DND-41 (cell line): ENCODE data around the gene HIC1.

Experiments used
- ATAC-seq: fragments of 200-7000 bp; cut with Tn5 transposase; 3 replicates; pipeline ENCODE4 v1.9.1; 2021; ENCODE audit warnings: low read depth; ENCODE audit not compliant: insufficient read depth
- DNase-seq: peaks from one replicate; pipeline ENCODE4 v3.0.0-alpha.2; 2020
- H2AFZ ChIP-seq: 2 replicates; pipeline ENCODE4 v1.6.0; 2012; ENCODE audit warnings: low read depth, low read length
- H3K27ac ChIP-seq: 2 replicates; pipeline ENCODE4 v1.5.1; 2012; ENCODE audit warnings: low read length, inconsistent platforms
- H3K27me3 ChIP-seq: fragments of 200-600 bp; sonication (generic); 2 replicates; pipeline ENCODE4 v1.6.0; 2012; ENCODE audit warnings: low read length, mild to moderate bottlenecking, inconsistent platforms; ENCODE audit not compliant: insufficient read depth, poor library complexity
- H3K36me3 ChIP-seq: 2 replicates; pipeline ENCODE4 v1.5.1; 2012; ENCODE audit warnings: low read length, inconsistent platforms; ENCODE audit not compliant: insufficient read depth
- H3K4me1 ChIP-seq: 2 replicates; pipeline ENCODE4 v1.5.1; 2012; ENCODE audit warnings: mild to moderate bottlenecking, low read length; ENCODE audit not compliant: insufficient read depth
- H3K4me2 ChIP-seq: 2 replicates; pipeline ENCODE4 v1.6.0; 2012; ENCODE audit warnings: mild to moderate bottlenecking, moderate library complexity, low read length, inconsistent platforms; ENCODE audit not compliant: insufficient read depth
- H3K4me3 ChIP-seq, 2 experiments: fragments of 200-600 bp in 1 of 2; shearing (Covaris generic) in 1 of 2; 2 replicates each; pipeline ENCODE4 v1.5.1; 2012 to 2016; ENCODE audit warnings: inconsistent platforms in 2 of 2, low read length in 2 of 2, mild to moderate bottlenecking in 2 of 2, low read depth in 1 of 2, moderate library complexity in 1 of 2
- H3K79me2 ChIP-seq: 2 replicates; pipeline ENCODE4 v1.6.0; 2012; ENCODE audit warnings: low read length, inconsistent platforms; ENCODE audit not compliant: insufficient read depth
- H3K9ac ChIP-seq: 2 replicates; pipeline ENCODE4 v1.6.0; 2012; ENCODE audit warnings: low read depth, mild to moderate bottlenecking, inconsistent platforms, low read length, moderate library complexity
- H3K9me3 ChIP-seq: 2 replicates; pipeline ENCODE4 v1.5.1; 2012; ENCODE audit warnings: low read length, moderate library complexity, mild to moderate bottlenecking, inconsistent platforms; ENCODE audit not compliant: insufficient read depth, severe bottlenecking
- H4K20me1 ChIP-seq: 2 replicates; pipeline ENCODE4 v1.6.0; 2012; ENCODE audit warnings: low read length; ENCODE audit not compliant: insufficient read depth
- EZH2 ChIP-seq: IDR thresholded peaks from 3 replicates; pipeline ENCODE4 v1.6.1; 2012; ENCODE audit warnings: borderline replicate concordance, low read depth, mild to moderate bottlenecking, moderate library complexity, low read length, inconsistent platforms; ENCODE audit not compliant: severe bottlenecking
- TF ChIP-seq, protein P1 (sequence below): IDR thresholded peaks from 2 replicates; pipeline ENCODE4 v1.5.1; 2012; ENCODE audit warnings: borderline replicate concordance, low read length, moderate library complexity, mild to moderate bottlenecking; ENCODE audit not compliant: poor library complexity, severe bottlenecking; ENCODE audit errors: extremely low read depth

HIC1 gene

DNA sequence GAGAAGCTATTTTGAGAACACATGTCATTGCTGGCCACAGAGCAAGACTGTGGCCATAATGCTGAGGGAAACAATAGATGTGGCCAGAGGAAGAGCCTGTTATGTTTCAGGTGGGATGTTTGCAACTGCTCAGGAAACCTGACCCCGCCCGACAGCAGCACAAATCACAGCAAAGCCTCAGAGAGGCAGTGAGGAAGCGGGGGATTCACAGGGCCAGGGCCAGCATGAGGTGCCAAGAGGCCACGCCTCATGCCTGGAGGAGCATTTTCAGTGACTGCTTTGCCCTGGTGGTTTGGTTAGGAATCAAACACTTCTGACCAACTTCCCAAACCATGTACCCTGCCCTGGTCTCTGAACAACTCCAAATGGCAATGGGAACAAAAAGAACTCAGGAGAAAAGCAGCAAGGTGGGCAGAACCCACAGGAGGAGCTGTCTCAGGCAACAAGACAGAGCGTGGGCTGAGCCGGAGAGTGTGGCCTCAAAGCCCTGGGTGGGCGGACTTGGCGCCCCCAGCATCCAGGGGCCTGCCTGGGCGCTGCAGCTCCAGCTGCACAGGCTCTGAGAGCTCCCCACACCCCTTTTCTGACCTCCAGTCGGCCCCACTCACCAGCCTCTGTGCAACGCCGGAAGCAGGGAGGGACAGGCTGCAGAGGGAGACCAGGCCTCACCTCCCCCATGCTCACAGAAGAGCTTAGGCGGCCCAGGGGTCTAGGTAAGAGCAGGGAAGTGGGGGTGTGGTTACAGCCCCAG is 20.6 kb downstream of the HIC1 start:
- H3K4me2 ChIP-seq = no peak overlapping the region

GRCh38 chr17:2076087-2076984 is 21.4 kb downstream of the HIC1 start:
- DNase-seq = no peak
- ATAC-seq = no peak
- Histone ChIP-seq H3K4me1 (no peaks in the 10 kb centered on the region), H3K27ac (no peak overlapping the region), H3K4me3 (no peak overlapping the region), H3K4me2 (no peak overlapping the region), H3K27me3 (no peaks in the 10 kb centered on the region), H3K79me2 (no peaks in the 10 kb centered on the region), H4K20me1 (no peaks in the 10 kb centered on the region), H3K9me3 (no peaks in the 10 kb centered on the region), H3K9ac (no peak overlapping the region), H2AFZ (no peak overlapping the region), H3K36me3 (peaks cover 74% of the 10 kb centered on the region)
- TF ChIP-seq, protein P1, sequence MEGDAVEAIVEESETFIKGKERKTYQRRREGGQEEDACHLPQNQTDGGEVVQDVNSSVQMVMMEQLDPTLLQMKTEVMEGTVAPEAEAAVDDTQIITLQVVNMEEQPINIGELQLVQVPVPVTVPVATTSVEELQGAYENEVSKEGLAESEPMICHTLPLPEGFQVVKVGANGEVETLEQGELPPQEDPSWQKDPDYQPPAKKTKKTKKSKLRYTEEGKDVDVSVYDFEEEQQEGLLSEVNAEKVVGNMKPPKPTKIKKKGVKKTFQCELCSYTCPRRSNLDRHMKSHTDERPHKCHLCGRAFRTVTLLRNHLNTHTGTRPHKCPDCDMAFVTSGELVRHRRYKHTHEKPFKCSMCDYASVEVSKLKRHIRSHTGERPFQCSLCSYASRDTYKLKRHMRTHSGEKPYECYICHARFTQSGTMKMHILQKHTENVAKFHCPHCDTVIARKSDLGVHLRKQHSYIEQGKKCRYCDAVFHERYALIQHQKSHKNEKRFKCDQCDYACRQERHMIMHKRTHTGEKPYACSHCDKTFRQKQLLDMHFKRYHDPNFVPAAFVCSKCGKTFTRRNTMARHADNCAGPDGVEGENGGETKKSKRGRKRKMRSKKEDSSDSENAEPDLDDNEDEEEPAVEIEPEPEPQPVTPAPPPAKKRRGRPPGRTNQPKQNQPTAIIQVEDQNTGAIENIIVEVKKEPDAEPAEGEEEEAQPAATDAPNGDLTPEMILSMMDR = no peak
- TF ChIP-seq EZH2 = no peak

More for the DNA sequence above, 20.6 kb downstream of the HIC1 start:
- H3K9ac ChIP-seq = no peak overlapping the region
- H3K4me1 ChIP-seq = no peaks in the 10 kb centered on the region
- H3K9me3 ChIP-seq = no peaks in the 10 kb centered on the region
- H4K20me1 ChIP-seq = no peaks in the 10 kb centered on the region
- TF ChIP-seq, protein P1 = no peak
- no peak for TF ChIP-seq EZH2
- H3K27me3 ChIP-seq = no peaks in the 10 kb centered on the region
- DNase-seq (no peak), ATAC-seq (no peak)
- no peak overlapping the region for H3K27ac ChIP-seq
- no peak overlapping the region for H2AFZ ChIP-seq
- no peak overlapping the region for H3K4me3 ChIP-seq
- no peaks in the 10 kb centered on the region for H3K79me2 ChIP-seq
- H3K36me3 ChIP-seq = peaks cover 76% of the 10 kb centered on the region

- H3K9me3 ChIP-seq = no peaks in the 10 kb centered on the region
- no peak overlapping the region for H3K9ac ChIP-seq
- H3K79me2 ChIP-seq = no peaks in the 10 kb centered on the region
- no peaks in the 10 kb centered on the region for H3K4me1 ChIP-seq
- ATAC-seq = no peak
- H3K4me3 ChIP-seq = no peak overlapping the region
- H2AFZ ChIP-seq = no peak overlapping the region
- no peak overlapping the region for H3K27ac ChIP-seq
- H3K36me3 ChIP-seq = peaks cover 74% of the 10 kb centered on the region
- no peaks in the 10 kb centered on the region for H4K20me1 ChIP-seq
- TF ChIP-seq, protein P1 = no peak
- no peak for TF ChIP-seq EZH2
- no peak for DNase-seq
- H3K4me2 ChIP-seq = no peak overlapping the region
- no peaks in the 10 kb centered on the region for H3K27me3 ChIP-seq
Observed at GRCh38 chr17:2077040-2077439, 22.1 kb downstream of the HIC1 start.
